Measurements from ENCODE around the gene KRTAP5-7.
"Not testable (repeated sequence)": the region's sequence is repeated elsewhere in the genome, so short reads cannot be mapped to it uniquely, and the experiment has no call there.

Gene KRTAP5-7, protein sequence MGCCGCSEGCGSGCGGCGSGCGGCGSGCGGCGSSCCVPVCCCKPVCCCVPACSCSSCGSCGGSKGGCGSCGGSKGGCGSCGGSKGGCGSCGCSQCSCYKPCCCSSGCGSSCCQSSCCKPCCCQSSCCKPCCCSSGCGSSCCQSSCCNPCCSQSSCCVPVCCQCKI

GRCh38 chr11:71526796-71527575 is at the start of gene KRTAP5-7:
TSS of gene KRTAP5-7 (plus strand) at chr11:71527267. CDS start at chr11:71527301, 34 bp downstream.
- DNase-seq (ENCODE audit: low read depth in 3 of 3), result not testable (repeated sequence)

DNA sequence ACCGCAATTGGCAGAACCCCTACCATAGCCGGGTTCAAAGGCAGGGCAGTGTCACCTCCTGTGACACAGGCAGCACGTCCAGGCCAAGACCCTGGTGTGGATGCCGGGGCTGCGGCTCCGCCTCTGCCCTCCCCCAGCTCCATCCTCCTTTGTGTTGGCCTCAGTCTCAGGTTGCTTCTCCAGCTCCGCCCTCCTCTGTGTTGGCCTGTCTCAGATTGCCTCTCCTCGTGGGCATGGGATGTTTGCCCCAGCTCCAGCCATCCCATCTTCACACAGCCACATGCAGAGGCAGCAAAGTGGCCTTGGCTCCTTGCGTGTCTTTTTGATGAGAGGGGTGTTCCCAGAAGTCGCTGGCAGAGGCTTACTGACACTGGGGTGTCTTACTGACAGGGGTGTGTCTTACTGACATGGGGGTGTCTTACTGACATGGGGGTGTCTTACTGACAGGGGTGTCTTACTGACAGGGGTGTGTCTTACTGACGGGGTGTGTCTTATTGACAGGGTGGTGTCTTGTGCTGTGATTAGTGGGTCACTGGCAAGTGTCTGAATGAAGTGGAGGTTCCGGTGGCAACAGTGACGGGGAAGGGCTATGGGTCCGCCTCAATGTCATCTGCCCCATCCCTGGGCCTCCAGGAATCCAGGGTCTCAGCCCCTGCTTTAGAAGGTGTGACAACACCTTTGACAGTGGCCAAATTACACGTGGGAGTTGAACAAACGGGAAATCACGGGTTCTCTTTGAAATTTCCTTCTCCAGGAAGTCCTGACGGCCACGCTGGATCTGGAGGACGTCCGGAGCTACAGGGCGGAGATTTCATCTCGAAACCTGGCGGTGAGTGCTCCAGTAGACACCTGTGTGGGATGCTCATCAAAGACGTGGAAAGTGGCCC is 49.2 kb upstream of the KRTAP5-7 start:
- no peak for DNase-seq (ENCODE audit: low read depth in 3 of 3)

GRCh38 chr11:71478528-71478840 is 48.6 kb upstream of the KRTAP5-7 start:
- DNase-seq (ENCODE audit: low read depth in 3 of 3), result no peak

DNA sequence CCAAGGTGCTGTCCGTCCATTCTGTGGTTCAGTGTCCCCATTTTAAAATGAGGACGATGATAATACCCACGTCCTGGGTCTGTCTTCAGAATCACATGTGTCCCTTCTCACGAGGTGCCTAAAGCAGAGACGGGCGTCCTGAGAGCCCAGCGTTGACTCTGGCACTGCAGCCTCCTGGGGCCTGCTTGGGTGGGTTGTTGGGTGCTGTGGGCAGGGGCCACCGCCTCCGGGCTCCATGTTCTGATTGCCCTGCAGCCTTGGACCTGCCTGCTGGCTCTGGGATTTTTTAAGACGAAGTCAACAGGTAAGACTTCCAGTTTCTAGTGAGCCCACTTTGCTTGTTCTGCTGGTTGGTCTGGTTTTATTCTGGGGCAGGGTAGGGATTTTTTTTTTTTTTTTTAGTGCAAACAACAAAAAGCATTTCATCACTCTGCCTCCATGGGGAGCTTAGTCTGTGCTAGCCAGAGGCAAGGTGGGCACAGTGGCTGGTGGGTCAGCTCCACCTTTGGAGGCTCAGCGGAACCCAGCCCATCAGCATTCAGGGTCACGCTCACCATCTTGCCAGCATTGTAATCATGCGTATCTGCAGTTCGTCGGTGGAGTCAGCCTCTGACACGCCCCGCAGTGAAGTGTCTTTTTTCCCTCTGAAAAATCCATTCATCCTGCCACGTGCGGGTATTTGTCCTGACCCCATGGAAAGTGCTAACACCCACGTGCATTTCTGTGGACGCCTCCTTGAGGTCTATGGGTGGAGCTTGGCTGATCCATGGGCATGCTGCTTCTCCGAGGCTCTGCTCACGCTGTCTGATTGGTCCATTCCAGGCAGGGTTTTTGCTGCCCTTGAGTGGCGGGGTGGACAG is 45.7 kb upstream of the KRTAP5-7 start:
- no peak for DNase-seq (ENCODE audit: low read depth in 3 of 3)

DNA sequence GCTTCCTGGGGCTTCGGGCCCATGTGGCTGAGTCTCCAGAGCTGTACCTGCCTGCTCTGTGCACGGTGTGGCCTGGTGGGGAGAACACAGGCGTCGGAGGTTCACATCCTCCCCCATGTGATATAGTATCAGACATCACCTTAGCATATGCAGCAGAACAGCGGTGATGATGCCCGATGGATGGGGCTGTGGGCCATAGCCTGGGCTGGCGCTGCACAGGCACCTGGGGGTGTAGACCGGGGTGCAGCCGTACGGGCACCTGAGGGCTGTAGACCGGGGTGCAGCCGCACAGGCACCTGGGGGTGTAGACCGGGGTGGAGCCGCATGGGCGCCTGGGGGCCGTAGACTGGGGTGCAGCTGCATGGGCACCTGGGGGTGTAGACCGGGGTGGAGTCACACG is 44.9 kb upstream of the KRTAP5-7 start:
- DNase-seq (ENCODE audit: low read depth in 3 of 3), result no peak

DNA sequence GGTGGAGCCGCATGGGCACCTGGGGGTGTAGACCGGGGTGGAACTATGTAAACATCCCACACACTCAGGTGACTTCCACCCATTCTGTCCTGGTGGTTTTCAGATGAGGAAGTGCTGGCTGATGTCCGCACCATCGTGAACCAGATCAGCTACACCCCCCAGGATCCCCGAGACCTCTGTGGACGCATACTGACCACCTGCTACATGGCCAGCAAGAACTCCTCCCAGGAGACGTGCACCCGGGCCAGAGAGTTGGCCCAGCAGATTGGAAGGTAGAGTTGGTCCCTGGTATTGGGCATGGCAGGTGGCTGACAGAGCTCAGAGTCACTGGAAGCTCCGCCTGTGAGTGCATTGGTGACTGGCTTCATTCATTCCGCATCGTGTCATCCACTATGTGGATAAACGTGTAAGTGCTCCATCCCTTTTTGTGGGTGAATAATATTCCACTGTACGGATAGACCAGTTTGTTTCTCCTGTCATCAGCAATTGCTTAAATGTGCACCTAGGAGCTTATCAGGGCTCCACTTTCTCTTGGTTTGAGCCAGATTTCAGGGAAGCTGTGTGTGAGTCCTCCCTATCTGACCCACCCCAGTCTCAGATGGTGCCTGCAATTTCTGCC is 44.2 kb upstream of the KRTAP5-7 start:
- no peak for DNase-seq (ENCODE audit: low read depth in 3 of 3)

GRCh38 chr11:71483692-71484091 is 43.4 kb upstream of the KRTAP5-7 start:
- DNase-seq (ENCODE audit: low read depth in 3 of 3), result no peak

- no peak for DNase-seq (ENCODE audit: low read depth in 3 of 3)
These were observed 42.6 kb upstream of the KRTAP5-7 start for GRCh38 chr11:71484248-71485062.

DNA sequence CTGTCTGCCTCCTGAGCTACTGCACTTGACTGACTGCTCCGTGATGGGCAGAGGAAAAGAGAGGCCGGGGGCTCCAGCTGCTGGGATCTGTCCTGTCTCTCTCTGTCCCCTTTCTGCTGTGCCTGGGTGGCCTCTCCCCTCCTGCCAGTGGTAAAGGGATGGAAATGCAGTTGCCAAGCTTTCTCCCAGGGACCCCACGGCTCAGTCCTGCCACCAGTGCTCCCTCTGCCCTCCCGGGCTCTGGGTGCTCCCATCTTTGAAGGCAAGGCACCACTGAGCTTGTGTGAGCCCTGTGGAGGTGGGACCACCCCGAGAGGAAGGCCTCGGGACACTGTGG is 42.0 kb upstream of the KRTAP5-7 start:
- no peak for DNase-seq (ENCODE audit: low read depth in 3 of 3)

- no peak for DNase-seq (ENCODE audit: low read depth in 3 of 3)
These were observed 41.6 kb upstream of the KRTAP5-7 start for GRCh38 chr11:71485466-71485865.

- no peak for DNase-seq (ENCODE audit: low read depth in 3 of 3)
These were observed 40.7 kb upstream of the KRTAP5-7 start for GRCh38 chr11:71486320-71486719.

DNA sequence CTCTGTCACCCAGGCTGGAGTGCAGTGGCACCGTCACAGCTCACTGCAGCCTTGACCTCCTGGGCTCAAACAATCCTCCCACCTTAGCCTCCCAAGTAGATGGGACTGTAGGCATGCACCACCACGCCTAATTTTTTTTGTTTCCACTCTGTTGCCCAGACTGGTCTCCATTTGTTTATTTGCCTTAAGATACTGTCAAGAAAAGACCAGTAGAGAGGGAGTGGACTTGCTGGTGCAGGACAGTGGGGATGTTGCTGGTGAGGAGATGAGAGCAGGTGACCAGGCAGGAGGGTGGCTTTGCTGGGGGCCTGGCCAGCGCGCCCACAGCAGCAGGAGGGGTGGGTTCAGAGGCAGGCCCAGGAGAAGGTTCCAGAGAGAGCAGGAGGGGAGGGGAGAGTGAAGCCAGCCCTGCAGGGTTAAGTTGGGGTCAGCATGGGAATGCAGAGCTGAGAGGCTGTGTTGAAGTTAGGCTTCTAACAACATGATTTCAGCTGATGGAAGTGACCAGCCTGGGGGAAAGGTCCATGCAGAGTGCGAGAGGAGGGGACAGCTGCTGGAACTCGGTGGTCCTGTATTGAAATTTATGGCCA is 38.3 kb upstream of the KRTAP5-7 start:
- no peak for DNase-seq (ENCODE audit: low read depth in 3 of 3)

GRCh38 chr11:71489311-71490043 is 37.6 kb upstream of the KRTAP5-7 start:
- DNase-seq (ENCODE audit: low read depth in 3 of 3), result peak; percentile 25 to 71 (median 45)

DNA sequence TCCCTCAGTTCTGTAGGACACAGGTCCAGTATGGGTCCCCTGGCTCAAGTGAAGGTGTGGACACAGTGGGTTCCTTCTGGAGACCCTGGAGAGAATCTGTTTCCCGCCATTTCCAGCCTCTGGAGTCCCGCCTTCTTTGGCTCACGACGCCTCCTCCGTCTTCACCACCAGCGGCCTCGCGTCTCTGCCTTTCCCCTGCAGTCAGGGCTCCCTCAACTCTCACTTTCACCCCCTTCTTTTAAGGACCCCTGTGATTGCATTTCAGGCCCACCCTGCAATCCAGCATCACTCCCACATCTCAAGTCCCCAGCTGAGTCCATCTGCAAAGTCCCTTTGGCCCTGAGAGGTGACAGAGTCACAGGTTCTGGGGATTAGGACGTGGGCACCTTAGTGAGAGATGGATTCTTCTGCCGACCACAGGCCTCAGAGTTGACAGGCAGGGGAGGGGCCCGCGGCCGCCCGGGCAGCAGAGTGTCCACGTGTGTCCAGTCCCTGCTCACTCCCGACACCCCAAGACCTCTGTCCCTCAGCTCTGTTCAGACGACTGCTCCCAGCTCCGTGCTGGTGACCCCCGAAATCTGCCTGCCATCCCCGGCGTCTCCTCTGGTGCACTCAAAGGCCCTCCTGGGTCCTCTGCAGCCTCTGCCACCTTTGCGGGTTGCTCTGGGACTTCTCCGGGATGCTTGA is 36.9 kb upstream of the KRTAP5-7 start:
- no peak for DNase-seq (ENCODE audit: low read depth in 3 of 3)

- no peak for DNase-seq (ENCODE audit: low read depth in 3 of 3)
These were observed 36.2 kb upstream of the KRTAP5-7 start for GRCh38 chr11:71490731-71491390.

- DNase-seq (ENCODE audit: low read depth in 3 of 3), result no peak
These were observed 35.5 kb upstream of the KRTAP5-7 start for GRCh38 chr11:71491531-71491930.

DNA sequence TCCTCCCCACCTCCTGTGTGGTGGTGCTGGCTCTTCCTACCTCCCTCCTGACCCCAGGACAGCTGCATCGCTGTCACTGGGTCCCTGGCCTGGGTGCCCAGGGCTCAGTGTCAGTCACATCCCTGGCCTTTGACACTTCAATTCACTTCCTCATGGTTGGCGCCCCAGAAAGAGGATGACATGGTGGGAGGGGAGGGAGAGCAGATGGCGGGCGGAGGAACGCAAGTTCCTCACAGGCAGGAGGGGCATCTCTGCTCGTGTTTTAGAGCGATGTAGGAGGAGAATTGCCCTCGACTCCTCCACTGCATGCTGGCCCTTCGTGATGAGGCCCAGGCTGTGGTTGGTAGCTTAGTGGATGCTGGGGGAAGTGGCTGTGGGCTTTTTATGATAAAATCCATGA is 35.1 kb upstream of the KRTAP5-7 start:
- no peak for DNase-seq (ENCODE audit: low read depth in 3 of 3)

Data from stimulated activated CD4-positive, alpha-beta T cell treated with anti-CD3 and anti-CD28 coated beads, TNF-alpha, amount 100 ng/mL, for 24 hours (primary cell).